Stimulated activated CD4-positive, alpha-beta T cell treated with anti-CD3 and anti-CD28 coated beads, TNF-alpha, amount 100 ng/mL, for 48 hours (primary cell): Measurements from ENCODE around the gene LRP1B.
"Not testable (repeated sequence)": the region's sequence is repeated elsewhere in the genome, so short reads cannot be mapped to it uniquely, and the experiment has no call there.

Source experiments
- DNase-seq, 3 donors: peaks; one replicate each; pipeline ENCODE4 v3.0.0-alpha.2; 2020; ENCODE audit warnings: low read depth in 3 of 3

The LRP1B gene

DNA sequence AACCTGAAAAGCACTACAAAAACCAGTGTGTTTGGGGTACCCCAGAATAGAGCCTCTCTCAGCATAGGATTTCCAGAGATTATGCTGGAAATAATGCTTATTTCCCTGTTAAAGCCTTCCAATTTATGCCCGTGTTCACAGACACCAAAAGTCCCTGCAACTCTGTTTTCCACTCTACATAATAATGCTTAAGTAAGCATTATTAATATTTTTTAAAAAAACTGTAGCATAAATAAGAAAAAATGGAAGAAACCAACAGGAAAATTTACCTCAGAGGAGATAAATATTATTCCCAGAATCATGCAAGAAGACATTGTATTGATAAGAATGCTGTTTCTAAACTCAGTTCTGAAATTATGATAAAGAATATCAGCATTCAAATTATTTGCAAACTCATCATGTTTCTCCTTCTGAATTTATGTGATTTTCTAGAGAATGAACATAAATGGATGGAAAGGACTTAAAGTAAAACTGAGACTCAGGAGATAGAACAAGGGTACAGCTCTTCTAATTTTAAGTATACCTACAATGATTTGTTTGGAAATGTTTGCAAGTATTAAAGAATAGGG, 241.7 kb downstream of the LRP1B start:
- DNase-seq, result no peak

- DNase-seq, result no peak
Measured at GRCh38 chr2:141887363-141887762, 243.5 kb downstream of the LRP1B start.

GRCh38 chr2:141878016-141878415, 252.8 kb downstream of the LRP1B start:
- DNase-seq, result no peak

GRCh38 chr2:141871913-141872634, 258.7 kb downstream of the LRP1B start:
- DNase-seq, result no peak

DNA sequence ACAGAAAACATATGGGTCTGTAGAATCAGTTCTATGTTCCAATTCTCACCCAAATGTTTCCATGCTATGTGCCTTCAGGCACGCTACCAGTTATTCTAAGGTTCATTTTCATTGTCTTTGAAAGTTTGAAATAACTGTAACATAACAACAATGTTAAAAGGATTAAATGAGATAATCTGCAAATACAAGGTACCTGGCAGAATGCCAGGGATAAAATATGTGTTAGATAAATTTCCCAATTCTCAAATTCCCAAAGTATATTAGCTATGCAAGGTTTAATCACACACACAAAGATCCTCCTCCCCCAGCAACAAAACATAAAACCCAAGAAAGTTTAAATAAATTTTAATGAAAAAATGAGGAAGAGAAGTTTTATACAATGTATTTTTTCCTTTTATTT, 261.2 kb downstream of the LRP1B start:
- DNase-seq, result no peak

DNA sequence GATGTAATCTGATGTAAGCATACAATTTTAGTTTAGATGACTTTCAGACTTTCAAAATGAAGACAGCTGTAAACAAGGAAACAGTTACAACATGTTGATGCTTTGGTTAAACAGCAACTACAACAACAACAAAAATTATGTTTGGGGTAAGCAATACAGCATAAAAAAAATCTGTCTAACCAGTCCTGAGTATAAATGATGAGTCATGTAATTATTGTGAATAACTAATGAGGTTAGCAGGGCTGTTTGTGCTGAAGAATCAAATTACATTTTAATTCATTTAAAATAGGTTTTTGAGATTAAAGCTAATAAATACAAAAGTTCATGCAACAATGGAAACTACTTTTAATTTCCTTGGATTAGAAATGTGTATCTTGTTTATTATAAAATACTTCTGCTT, 266.9 kb downstream of the LRP1B start:
- DNase-seq, result no peak

GRCh38 chr2:141856215-141856919, 274.4 kb downstream of the LRP1B start:
- no peak for DNase-seq

DNA sequence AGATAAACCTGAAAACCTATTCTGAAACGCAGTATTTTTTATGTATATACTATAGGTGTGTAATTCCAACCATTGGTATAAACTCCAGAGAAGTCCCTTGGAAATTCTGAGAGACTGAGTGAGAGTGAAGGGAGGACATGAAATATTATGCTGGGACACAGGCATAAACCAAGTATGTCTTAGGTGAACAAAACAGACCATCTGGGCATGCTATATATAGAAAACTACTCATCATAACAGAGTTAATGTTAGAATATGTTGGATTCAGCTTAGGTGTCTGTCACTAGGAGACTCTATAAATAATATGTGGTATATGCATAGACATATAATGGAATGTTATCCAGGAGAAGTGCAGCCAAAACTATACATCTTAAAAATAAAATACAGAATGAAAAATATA, 282.6 kb downstream of the LRP1B start:
- no peak for DNase-seq

GRCh38 chr2:141844231-141844630, 286.6 kb downstream of the LRP1B start:
- no peak for DNase-seq

GRCh38 chr2:141835103-141835502, 295.7 kb downstream of the LRP1B start:
- DNase-seq, result no peak

DNA sequence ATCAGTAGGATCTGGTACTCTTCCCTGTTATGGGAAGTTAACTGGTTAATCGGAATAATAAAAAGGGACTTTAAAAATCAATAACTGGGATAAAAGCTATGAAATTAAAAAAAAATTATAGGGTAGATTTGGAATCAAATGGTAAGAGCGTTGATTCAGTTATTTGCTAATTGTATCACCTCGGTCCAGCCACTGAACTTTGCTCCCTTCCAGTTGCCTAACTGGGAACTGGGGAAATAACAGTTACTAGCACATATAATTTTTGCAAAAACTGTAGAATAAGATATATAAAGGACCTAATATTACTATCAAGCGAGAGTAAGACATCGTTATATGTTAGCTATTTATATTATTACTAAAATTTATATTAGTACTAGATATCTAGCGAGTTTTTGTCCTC, 302.1 kb downstream of the LRP1B start:
- DNase-seq, result no peak

- no peak for DNase-seq
Measured at GRCh38 chr2:141824790-141825189, 306.0 kb downstream of the LRP1B start.

DNA sequence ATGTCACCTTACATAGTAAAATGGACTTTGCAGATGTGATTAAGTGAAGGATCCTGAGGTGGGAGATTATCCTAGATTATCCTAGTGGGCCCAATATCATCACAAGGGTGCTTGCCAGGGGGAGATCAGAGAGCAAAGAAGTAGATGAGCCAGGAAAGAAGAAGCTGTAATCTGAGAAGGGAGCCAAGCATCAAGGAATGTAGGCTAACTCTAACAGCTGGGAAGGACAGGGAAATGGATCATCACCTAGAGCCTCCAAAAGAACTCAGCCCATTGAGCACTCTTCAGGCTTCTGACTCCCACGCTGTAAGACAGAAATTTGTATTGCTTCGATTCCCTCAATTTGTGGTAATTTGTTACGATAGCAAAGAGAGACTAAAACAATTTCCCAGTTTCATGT, 309.9 kb downstream of the LRP1B start:
- no peak for DNase-seq

DNA sequence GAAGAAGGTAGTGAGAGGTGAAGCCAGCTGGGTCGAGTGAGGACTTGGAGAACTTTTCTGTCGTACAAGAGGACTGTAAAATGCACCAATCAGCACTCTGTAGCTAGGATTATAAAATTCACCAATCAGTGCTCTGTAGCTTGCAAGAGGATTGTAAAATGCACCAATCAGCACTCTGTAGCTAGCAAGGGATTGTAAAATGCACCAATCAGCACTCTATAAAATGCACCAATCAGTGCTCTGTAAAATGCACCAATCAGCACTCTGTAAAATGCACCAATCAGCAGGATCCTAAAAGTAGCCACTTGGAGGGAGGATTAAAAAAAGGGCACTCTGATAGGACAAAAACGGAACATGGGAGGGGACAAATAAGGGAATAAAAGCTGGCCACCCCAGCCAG, 315.5 kb downstream of the LRP1B start:
- not testable (repeated sequence) for DNase-seq

DNA sequence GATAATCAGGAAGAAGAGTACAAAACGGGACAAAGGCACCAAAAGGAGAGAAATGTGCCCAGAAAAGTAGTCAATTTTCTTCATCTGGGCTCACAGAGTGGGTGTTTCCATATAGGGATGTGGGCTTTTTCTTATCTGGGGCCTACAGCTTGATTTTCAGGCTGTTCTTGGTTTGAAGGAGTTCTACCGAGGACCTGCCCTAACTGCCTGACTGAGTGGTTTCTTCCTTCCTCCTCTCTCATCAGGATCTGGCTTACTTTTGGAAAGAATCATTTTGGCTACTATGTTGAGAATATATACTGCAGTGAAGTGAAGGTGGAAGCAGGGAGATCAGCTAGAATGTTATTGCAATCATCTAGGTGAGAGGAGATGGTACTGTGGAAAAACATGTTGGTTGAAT, 316.7 kb downstream of the LRP1B start:
- no peak for DNase-seq

DNA sequence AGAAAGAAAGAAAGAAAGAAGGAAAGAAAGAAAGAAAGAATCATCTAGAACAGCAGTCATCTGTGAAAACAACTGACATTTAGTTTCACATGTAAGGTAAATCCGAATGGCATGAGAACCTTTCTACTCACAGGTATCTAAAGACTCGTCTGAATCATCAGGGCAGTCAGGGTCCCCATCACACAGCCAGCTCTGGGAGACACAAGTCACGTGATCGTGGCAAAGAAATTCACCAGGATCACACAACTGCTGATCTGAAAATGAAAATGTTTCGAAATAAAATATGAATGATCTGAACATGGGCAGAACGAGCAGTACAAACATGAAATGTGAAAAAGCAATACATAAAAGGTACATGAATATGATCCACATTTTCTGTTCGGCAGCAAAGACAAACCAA, 320.7 kb downstream of the LRP1B start:
- DNase-seq, result no peak

- no peak for DNase-seq
Measured at GRCh38 chr2:141806090-141806489, 324.7 kb downstream of the LRP1B start.

DNA sequence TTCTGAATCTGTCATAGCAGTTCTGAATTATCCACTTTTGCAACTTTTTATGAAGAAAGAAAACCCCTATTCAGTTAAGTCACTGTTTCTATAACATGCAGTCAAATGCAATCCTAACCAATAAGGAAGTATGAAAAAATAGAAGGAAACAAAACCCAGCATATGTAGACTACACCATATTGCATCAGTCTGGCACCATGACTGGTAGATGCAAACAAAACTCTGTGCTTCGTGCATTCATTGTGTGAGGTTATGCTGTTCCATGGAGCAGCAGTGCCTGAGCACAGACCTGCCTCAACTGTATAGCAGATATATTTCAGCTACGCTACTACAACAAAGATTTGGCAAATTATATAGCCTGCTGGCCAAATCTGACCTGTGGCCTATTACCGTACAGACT, 325.5 kb downstream of the LRP1B start:
- DNase-seq, result no peak

- no peak for DNase-seq
Measured at GRCh38 chr2:141796449-141796848, 334.4 kb downstream of the LRP1B start.

- DNase-seq, result no peak
Measured at GRCh38 chr2:141791521-141791920, 339.3 kb downstream of the LRP1B start.

GRCh38 chr2:141782574-141782973, 348.2 kb downstream of the LRP1B start:
- no peak for DNase-seq

DNA sequence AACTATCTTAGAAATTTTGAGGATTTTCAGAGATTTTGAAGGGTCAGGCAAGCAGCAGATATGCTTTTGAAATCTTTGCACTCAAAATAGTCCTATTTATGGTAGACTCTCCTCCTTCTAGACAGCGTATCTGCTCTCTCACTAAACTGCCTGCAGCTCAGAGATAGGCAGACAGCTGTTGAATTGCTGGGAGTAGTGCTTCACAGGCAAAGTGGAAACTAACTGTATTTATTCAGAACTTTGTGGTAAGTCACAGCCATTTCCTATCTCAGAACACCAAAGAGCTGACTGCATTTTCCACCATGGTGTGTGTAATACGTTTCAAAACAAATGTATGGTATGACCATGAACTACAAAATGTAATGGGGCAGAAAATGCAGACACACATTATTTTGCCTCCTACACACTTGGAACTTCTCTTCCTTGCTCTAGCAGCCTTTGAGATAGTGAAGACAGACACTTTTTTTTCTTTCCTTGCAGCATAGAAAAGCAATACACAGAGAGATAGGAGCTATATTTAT, 352.4 kb downstream of the LRP1B start:
- DNase-seq, result no peak

DNA sequence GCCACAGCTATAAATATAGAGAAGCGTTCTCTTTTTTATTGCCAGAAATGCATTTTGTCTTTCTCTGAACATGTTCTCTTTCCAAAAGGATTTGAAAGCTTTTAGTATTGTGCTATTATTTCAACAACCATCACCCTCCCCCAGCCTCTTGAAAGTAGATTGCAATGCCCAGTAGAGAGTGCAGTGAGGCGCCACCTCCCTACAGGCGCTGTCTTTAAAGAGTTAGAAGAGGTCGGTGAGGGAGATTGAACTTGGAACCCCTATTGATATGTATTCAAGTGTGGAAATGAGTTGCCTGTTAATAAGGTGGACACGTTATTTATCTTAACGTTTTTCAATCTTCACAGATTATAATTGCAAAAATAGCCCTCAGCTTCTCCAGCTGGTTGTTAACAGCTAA, 360.3 kb downstream of the LRP1B start:
- no peak for DNase-seq
